OCI-LY7 (cell line): ENCODE measurements around the gene MIEF1.

Experiments used
- EZH2phosphoT487 ChIP-seq: fragments of 200-600 bp; sonication (generic); IDR thresholded peaks from 2 replicates; pipeline ENCODE4 v1.6.1; 2018; ENCODE audit warnings: low read depth, borderline replicate concordance, mild to moderate bottlenecking, mixed run types, antibody characterized with exemption, low read length, moderate library complexity, mixed read lengths
- TF ChIP-seq, protein P1 (sequence below): fragments of 200-600 bp; sonication (generic); conservative IDR thresholded peaks from 2 replicates; pipeline ENCODE4 v1.5.1; 2014; ENCODE audit warnings: mild to moderate bottlenecking, antibody characterized with exemption, low read length, moderate library complexity, mixed read lengths

GRCh38 chr22:39524089-39524752 is 22.1 kb downstream of the MIEF1 start:
- TF ChIP-seq, protein P1, sequence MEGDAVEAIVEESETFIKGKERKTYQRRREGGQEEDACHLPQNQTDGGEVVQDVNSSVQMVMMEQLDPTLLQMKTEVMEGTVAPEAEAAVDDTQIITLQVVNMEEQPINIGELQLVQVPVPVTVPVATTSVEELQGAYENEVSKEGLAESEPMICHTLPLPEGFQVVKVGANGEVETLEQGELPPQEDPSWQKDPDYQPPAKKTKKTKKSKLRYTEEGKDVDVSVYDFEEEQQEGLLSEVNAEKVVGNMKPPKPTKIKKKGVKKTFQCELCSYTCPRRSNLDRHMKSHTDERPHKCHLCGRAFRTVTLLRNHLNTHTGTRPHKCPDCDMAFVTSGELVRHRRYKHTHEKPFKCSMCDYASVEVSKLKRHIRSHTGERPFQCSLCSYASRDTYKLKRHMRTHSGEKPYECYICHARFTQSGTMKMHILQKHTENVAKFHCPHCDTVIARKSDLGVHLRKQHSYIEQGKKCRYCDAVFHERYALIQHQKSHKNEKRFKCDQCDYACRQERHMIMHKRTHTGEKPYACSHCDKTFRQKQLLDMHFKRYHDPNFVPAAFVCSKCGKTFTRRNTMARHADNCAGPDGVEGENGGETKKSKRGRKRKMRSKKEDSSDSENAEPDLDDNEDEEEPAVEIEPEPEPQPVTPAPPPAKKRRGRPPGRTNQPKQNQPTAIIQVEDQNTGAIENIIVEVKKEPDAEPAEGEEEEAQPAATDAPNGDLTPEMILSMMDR, result no peak
- no peak for TF ChIP-seq EZH2phosphoT487
